HG03196 (cell line): ENCODE data around the gene ATAD3C.
"Not testable (repeated sequence)": the region's sequence is repeated elsewhere in the genome, so short reads cannot be mapped to it uniquely, and the experiment has no call there.

Experiments
- ATAC-seq: cut with Tn5 transposase; IDR thresholded peaks from one replicate; pipeline ENCODE4 v1.9.1; 2021; ENCODE audit not compliant: unreplicated experiment

The ATAD3C gene

DNA sequence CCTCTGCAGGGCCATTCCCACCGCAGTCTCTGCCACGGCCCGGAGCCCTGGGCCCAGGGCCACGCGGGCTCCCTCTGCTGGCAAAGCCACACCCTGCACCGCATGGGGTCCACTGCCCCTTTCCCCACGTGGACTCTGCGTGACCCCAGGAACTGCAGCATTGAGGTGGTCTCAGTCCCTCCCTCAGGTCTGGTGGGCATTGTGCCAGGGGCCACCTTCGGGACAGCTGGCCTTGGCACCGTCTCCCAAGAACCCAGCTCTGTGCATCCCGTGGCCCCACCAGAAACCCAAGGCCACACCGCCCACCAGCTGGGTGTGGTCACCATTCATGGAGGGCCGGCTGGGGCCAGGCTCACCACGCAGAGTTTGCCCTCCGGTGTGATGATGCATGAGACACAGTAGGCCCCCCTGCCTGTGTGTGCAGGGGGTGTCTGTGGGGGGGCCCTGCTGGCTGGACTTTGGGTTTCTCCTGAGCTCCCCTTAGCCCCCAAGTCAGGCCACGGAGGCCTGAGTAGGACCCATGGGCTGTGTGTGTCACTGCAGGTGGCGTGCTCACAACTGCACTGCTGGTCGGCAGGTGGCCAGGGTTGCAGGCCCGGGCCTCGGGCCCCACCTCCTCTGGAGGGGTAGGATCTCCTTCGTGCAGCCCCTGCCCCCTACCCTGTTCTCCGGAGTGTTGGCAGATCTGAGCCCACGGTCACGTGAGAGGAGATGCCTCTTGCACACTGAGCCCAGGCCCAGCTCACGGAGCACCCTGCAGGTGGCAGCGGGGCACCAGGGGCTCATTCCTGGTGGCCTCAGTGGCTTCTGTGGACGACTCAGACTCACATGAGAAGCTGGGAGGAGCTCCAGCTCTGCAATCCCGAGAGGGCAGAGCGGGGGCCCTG, 8.2 kb upstream of the ATAD3C start:
- ATAC-seq: no peak

DNA sequence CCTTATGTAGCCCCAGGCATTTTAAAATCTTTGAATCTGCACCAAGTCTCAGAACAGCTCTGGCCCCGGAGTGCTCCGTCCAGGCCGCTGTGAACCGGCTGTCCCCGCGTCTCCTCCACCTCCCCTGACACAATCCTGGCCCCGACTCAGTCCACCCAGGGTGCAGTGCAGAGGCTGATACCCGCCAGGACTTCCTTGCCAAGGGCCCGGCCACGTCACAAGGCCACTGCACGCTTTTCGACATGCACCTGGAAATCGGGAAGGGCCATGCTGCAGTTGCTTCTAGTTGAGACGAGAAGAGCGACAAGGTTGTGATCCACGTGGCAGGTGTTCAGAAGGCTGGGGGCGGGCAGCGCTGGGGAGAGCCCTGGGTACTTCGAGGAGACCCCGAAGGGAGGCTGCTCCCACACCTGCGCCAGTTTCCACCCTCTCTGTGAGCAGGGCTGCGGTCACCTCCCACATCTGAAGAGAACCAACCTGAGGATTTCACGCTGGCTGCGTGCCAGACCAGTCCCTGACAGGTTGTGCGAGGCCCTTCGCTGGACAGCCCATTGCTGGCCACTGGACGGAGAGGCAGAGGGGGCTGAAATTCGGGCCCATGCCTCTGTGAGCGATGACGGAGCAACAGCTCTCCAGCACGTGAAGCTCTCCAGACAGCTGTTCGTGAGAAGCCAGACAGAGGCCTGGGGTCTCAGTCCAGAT, 7.3 kb upstream of the ATAD3C start:
- ATAC-seq: no peak

DNA sequence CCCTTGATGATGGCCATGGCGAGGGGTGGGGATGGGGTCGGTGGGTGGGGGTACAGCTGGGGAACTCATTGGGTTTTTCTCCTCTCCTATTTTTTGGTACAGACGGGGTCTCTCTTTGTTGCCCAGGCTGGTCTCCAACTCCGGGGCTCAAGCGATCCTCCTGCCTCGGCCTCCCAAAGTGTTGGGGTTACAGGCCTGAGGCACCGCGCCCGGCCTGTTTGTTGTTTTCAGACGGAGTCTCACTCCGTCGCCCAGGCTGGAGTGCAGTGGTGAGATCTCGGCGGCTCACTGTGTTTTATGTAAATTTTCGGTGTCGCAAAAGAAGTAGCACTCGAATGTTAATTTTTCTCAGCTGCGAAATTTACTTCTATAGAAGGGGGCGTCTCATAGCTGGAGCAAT, 2.9 kb upstream of the ATAD3C start:
- ATAC-seq: not testable (repeated sequence)

- not testable (repeated sequence) for ATAC-seq
Measured at GRCh38 chr1:1450616-1451015, 1.1 kb downstream of the ATAD3C start.

- ATAC-seq: no peak
Measured at GRCh38 chr1:1451696-1452364, 2.3 kb downstream of the ATAD3C start.

- not testable (repeated sequence) for ATAC-seq
Measured at GRCh38 chr1:1452365-1452739, 2.9 kb downstream of the ATAD3C start.

DNA sequence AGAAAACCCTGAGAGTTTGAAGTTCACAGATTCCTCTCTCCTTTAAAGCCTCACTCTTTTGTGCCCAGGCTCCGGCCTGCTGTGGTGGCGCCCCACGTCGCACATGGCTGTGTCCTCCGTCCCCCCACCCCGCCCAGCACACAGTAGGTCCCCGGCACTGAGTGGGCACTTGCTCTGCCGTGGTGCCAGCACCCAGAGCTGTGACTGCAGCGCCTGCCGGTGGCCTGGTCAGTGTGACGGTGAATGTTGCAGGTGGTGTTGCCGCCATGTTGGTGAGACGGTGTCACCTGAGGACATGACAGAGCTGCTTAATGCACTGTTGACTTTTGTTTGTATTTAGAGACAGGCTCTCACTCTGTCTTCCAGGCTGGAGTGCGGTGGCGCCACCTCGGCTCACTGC, 3.4 kb downstream of the ATAD3C start:
- ATAC-seq: no peak

DNA sequence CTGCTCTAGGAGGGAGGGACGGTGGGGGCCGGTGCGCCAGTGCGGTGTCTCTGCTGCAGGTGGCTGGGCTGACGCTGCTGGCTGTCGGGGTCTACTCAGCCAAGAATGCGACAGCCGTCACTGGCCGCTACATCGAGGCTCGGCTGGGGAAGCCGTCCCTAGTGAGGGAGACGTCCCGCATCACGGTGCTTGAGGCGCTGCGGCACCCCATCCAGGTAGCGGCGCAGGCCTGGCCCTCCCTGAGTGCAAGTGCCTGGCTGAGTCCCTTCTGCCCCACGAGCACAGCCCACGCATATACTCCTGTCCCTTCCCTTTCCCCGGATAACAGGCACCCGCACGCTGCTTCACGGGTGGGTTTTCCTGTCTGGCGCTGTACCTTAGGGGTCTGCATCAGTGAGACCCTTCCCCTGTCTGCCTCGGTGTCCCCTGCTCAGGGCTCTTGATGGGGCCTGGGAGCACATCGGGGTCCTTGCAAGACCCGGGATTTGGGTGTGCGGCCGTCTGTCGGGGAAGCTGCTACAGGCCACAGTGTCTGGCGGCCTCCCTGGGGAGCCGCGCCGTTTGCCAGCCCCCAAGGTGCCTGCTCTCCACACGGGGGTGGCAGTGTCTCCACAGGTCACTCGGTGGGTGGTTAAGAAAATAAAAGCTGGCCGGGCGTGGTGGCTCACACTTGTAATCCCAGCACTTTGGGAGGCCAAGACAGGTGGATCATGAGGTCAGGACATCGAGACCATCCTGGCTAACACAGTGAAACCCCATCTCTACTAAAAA, 5.0 kb downstream of the ATAD3C start:
- not testable (repeated sequence) for ATAC-seq

DNA sequence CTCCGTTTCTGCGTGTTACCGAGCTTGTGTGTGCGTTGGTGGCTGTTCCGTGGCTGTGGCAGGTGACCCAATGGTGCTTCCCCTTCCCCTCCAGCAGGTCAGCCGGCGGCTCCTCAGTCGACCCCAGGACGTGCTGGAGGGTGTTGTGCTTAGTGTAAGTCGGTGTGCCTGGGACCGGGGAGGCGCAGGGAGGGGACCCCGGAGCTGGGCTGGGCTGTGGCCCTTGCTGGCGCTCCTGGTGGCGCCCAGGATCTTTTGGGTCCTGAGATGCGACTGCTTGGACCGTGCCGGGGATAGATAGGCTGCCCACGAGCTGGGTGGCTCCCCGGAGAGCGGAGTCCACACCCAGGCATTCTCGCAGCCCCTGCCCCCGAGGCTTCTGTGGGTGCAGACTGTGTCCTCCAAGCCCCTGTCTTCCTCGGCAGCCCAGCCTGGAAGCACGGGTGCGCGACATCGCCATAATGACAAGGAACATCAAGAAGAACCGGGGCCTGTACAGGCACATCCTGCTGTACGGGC, 5.9 kb downstream of the ATAD3C start:
- no peak for ATAC-seq

DNA sequence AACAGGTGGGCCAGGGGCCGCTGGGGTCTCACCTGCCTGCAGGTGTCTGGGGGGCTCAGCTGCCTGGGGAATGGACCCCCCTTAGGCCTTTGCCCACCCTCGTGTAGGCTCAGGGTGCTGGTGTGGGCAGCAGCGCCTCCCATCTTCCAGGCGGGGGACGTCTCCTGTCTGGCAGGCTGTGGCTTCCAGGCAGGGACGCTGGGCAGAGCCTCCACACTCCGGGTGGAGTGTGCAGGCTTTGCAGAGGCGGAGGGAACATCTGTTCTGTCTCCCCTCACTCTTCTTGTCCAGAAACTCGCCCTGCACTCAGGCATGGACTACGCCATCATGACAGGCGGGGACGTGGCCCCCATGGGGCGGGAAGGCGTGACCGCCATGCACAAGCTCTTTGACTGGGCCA, 6.4 kb downstream of the ATAD3C start:
- ATAC-seq: not testable (repeated sequence)

DNA sequence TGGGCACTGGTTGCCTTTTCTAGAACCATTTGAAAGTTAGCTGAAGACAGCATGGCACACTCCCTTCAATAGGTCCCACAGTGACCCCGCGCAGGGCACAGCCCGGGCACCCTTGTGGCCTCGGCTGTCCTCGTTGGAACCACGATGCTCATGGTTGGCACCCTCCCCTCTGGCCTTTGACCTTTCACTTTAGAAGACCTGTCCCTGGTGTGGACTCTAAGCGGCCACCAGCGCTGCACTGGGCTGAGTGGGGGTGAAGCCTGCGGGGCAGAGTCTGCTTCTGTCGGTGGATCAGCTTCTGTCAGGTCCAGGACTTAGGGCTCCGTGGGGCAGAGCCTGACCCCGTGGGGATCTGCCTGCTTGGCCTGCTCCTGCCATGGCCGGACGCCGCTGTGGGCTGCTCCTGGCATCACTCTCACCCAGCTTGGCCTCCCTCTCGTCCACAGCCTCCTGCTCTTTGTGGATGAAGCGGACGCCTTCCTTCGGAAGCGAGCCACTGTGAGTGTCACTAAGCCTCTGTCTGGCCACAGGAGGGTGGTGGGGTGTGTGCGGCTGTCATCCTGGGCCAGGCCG, 7.3 kb downstream of the ATAD3C start:
- not testable (repeated sequence) for ATAC-seq

DNA sequence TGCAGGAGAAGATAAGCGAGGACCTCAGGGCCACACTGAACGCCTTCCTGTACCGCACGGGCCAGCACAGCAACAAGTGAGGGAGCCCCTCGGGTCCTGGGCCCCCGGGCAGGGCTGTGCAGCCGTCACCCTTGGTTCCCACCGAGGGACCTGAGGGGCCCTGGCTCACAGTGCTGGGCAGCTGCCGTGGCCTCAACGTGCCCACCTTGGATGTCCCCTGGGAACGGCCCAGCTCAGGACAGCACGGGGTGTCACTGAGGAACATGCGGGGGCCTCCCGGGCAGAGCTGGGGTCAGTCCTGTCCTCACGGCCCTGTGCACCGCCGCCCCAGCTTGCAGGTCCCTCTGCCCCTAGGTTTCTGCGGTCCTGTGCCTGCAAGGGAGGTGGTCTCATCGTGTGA, 9.7 kb downstream of the ATAD3C start:
- not testable (repeated sequence) for ATAC-seq

- ATAC-seq: not testable (repeated sequence)
Measured at GRCh38 chr1:1459711-1460110, 10.2 kb downstream of the ATAD3C start.

DNA sequence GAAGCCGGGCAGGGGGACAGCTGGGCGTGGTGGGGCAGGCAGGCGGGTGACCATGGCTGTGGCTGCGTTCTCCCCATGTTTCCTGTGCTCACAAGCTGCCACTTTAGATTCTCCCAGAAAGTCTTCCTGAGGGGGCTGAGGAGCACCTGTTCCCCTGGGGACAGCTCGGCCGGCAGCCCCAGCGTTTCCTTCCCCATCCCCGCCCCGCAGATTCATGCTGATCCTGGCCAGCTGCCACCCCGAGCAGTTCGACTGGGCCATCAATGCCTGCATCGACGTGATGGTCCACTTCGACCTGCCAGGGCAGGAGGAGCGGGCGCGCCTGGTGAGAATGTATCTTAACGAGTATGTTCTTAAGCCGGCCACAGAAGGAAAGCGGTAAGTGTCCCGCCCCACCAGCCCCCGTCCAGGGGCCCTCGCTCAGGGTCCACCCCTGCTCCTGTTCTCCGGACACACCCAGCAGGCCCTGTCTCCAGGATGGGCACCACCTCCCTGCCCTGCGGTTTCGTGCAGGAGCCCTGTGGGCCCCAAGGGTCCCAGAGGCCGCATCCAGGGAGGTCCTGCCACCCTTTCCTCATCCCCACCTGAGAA, 11.1 kb downstream of the ATAD3C start:
- no peak for ATAC-seq

- no peak for ATAC-seq
Measured at GRCh38 chr1:1461721-1462317, 12.3 kb downstream of the ATAD3C start.

DNA sequence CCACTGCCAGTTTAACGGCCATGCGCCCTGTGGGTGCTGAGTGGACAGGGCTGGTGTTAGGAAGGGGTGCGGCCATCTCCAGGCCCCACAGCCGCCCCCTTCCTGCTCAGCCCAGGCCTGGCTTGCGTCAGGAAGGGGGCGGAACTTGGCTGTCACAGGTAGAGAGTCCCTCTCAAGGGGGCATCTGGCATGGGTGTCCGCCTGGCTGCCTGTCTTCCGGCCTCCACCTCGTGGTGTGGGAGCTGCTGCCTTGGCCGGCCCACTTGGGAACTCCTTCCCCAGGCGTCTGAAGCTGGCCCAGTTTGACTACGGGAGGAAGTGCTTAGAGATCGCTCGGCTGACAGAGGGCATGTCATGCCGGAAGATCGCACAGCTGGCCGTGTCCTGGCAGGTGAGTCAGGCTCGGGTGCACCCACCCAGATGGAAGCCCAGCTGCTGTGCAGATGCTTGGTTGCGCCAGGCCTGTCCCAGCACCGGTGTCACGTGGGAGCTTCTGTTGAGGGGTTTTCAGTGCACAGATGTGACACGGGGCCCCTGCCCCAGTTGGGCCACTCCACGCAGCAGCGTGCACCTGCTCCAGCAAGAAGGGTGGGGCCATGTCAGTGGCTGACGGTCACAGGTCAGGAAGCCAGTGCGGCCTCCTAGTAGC, 13.0 kb downstream of the ATAD3C start:
- ATAC-seq: no peak

DNA sequence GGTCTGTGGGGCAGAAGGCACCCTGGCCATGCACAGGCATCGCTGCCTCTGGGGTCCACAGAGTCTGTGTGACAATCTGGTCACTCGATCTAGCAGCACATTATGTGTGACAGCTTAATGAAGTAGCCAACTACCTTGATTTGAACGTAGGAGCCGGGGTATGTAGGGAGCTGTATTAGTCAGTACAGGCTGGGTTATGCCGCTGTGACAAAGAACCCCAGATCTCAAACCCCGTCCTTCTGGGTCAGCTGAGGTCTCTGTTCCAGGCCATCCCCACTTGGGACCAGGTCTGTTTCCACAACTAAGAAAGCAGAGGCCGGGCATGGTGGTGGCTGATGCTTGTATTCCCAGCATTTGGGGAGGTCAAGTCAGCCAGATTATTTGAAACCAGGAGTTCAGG, 13.8 kb downstream of the ATAD3C start:
- ATAC-seq: no peak

DNA sequence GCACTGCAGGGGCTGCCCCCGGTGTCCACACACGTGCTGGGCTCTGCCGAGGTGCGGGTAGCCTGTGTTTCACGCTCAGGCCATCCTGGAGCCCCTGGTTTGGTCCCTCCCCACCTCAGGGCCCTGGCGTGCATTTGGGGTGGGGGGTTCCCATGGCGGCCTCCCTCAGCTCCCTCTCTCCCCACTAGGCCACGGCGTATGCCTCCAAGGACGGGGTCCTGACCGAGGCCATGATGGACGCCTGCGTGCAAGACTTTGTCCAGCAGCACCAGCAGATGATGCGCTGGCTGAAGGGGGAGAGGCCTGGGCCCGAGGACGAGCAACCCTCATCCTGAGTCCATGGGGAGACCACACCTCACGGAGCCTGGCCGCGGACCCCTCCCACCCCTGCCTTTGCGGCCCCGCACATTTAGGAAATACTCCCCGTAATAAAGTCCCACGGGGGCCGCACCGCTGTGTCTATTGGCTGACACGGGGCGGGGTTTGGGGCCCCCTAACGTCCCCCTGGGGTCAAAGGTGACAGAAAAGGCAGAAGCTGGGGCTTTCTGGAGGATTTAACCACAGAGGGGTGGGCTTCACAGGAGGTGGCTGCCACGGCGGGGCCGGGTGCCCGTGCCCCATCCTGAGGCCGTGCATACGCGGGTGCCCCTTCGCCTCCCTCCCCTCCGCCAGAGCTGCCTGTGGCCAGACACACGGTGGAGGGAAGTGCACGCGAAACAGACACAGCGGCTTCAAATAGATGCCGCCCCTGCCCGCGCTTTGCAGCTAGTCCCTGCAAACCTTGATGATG, 18.9 kb downstream of the ATAD3C start:
- not testable (repeated sequence) for ATAC-seq
